GM12892 (cell line): ENCODE measurements around the gene HGFAC.

Experiments
- POLR2A ChIP-seq: IDR thresholded peaks from 2 replicates; pipeline ENCODE4 v1.6.1; 2011; ENCODE audit warnings: low read depth, low read length, control low read depth
- POLR2AphosphoS5 ChIP-seq: IDR thresholded peaks from 2 replicates; pipeline ENCODE4 v1.6.1; 2011; ENCODE audit warnings: low read depth, low read length, control low read depth

GRCh38 chr4:3460926-3461325 lies 19.2 kb downstream of the HGFAC start:
- TF ChIP-seq POLR2A: no peak
- no peak for TF ChIP-seq POLR2AphosphoS5
